GM10847 (cell line): ENCODE results near the gene C1orf50.
A peak's percentile ranks its signal among the peaks of the same experiment; 100 is the strongest.

Source experiments
- POLR2A ChIP-seq: IDR thresholded peaks from 2 replicates; pipeline ENCODE4 v1.6.1; 2011; ENCODE audit not compliant: insufficient read length; ENCODE audit errors: extremely low read depth

Gene C1orf50

GRCh38 chr1:42766741-42767509, at the start of gene C1orf50, which contains the start of gene P3H1:
C1orf50 (plus strand) TSS chr1:42767249; CDS start chr1:42767312, 63 bp downstream.
P3H1 (minus strand) TSS chr1:42767028; CDS start chr1:42766971, 57 bp downstream.
- TF ChIP-seq POLR2A = peak; percentile 91

DNA sequence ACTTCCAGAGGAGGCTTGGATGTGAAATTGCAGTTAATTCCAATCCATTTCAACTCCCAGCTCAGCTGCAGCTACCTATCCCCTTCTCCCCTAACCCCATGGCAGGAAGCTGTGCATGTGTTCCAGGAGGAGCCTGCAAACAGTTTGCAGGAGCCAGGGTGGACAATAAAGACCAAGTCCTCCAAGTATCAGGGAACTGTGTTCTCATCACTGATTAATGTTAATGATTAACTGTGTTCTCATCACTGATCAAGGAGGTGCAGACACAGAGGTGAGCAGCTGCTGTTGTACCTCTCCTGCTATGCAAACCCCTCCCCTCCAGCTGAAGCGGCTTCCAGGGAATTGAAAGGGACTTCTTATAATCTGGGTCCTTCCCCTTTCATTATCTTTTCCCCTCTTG, 46.2 kb upstream of the C1orf50 start:
- no peak for TF ChIP-seq POLR2A

DNA sequence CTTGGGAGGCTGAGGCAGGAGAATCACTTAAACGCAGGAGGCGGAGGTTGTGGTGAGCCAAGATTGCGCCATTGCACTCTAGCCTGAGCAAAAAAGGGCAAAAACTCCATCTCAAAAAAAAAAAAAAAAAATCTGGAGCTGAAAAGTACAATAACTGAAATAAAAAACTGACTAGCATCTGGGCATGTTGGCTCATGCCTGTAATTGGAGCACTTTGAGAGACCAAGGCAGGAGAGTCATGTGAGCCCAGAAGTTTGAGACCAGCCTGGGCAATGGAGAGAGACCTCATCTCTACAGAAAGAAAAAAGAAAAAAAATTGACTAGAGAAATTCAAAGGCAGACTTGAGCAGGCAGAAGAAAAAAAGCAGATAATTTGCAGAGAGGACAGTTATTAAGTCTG, 45.1 kb upstream of the C1orf50 start:
- no peak for TF ChIP-seq POLR2A

- no peak for TF ChIP-seq POLR2A
These were observed 43.5 kb upstream of the C1orf50 start for GRCh38 chr1:42723511-42723910.

DNA sequence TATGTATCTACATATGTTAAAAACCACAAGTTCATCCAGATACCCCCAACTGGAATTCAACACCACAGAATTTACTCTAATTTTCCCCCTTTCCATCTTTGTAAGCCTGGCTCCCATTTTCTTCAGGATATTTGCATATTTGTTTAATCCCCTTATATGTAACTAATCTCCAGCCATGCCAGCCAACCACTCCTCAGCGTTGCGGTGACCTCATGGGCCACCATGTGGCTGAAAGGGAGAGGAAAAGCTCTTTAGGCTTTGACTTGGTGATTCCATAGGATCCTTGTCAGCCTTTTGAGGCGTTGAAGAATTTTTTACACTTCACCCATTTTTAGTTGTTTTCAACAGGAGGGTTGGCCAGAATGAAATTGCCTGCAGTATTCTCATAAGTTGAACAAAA, 37.0 kb upstream of the C1orf50 start:
- TF ChIP-seq POLR2A = no peak

DNA sequence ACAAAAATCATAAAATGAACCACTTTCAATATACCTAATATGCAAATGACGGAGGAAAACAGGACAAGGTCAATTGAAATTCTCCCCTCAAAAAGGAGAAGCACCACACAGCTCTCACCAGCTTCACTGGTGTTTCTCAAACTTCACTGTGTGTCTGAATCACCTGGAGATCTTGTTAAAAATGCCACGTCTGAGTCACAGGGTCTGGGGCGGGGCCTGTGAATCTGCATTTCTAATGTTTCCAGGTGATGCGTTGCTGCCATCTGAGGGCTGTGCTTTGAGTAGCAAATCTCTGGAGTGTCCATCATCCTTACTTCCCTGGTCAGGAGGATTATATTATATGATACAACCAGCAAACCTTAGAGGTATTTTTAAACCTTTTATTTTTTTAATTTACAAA, 36.1 kb upstream of the C1orf50 start:
- no peak for TF ChIP-seq POLR2A

DNA sequence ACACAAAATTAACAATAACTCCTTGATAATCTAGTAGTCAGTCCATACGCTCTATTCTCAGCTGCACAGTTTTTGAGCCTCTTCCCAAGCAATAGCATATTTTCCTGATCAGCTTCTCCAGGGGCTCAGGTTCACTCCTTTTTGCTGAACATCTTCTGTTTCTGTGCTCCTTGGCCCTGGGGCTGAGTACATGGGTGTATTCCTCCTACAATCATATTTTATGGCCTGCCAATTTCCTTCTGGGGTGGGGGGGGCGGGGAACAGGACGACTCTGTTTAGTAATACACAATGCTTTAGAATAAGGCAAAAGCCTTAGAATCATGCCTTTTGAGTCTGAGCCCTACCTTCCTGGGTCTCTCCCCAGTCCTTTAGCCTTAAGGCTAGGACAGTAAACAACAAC, 35.5 kb upstream of the C1orf50 start:
- TF ChIP-seq POLR2A = no peak

- no peak for TF ChIP-seq POLR2A
These were observed 34.8 kb upstream of the C1orf50 start for GRCh38 chr1:42732126-42732680.

- no peak for TF ChIP-seq POLR2A
These were observed 33.4 kb upstream of the C1orf50 start for GRCh38 chr1:42733415-42734200.

DNA sequence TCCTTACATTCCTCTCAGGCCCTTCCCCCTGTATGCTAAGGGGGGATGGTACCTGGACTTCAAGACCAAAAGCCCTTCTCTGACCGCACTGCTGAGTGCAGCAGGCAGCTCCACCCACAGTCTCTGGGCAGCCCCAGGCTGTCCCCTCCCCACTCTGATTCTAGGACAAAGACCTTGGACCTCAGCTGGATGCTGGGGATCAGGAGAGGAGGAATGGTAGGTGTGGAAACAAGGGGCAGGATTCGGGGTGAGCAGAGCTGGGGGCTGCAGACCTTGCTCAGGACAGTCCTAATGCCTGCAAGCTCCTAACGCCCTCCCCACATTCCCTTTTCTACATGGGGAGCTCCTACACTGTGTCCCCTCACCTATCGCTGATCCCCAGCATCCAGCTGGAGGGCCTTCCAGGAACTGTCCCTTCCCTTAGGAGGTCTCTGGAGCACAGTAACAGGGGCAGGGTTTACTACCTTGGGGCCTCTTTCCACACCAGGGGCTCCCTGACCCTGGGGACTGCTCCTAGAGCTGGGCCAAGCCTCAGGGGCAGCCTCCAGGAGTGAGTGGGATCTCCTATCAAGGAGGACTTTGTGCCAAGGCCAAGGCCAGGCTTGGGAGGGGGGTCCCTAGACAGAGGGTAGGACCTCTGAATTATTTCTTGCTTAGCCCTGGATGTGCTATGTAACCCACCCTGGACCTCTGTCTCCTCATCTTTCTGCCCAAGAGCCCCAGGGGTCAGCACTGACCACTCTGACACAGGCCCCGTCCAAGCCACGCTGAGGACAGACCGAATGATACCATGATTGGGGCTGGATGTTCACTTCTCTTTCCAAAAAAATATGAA, 32.6 kb upstream of the C1orf50 start:
- TF ChIP-seq POLR2A = no peak

- no peak for TF ChIP-seq POLR2A
These were observed 32.0 kb upstream of the C1orf50 start for GRCh38 chr1:42735056-42735455.

DNA sequence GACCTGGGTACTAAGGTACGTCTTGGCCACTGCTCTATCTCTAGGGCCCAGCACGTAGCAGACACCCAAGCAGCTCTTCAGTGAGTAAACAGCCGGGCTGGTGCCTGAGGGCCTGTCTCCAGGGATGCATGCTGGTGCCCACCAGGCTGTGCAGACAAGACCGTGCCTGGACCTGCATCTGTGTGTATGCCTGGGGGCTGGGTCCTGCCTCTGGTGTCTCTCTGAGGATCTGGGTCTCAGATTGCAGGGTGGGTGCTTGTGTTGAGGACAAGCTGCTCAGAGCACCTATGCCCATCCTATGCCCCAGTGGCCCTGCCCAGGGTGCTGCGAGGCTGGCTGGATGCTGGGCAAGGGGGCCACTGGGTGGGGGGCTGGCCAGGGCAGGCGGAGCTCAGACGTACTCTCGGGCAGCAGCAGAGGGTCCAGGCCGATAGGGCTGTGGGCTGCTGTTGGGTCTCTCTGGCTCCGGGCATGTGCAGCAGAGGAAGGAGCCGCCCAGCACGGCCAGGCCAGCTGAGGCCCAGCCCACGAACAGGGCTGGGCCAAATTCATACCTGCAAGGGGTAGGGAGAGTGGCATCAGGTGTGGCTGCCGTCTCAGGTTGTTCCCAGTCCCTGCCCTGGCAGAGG, 31.5 kb upstream of the C1orf50 start:
- no peak for TF ChIP-seq POLR2A

DNA sequence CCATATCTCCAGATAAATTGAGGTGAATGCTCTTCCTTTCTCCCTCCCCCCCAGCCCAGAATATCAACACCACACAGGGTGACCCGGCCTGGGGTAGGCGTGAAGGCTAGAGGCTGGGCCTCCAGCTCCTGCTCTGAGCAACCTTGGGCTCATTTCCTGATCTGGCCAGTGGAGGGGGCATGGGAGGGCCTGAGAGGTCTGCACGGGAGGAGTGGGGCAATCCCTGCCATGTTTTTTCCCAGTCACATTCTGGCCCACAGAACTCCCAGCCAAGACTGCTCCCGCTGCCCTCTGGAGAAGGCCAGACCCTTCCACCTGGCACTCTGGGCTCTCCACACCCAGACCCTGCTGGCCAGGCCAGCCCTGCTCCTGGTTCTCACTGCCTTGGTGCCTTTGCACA, 30.9 kb upstream of the C1orf50 start:
- TF ChIP-seq POLR2A = no peak

GRCh38 chr1:42736571-42737200, 30.4 kb upstream of the C1orf50 start:
- no peak for TF ChIP-seq POLR2A
